NT2/D1 (cell line): ENCODE results near the gene MARCHF9.

ENCODE experiments used
- SUZ12 ChIP-seq: IDR thresholded peaks from 2 replicates; pipeline ENCODE4 v1.6.1; 2011; ENCODE audit not compliant: insufficient read length, insufficient read depth; ENCODE audit errors: extremely low read depth
- YY1 ChIP-seq: IDR thresholded peaks from 2 replicates; pipeline ENCODE4 v1.6.1; 2011; ENCODE audit not compliant: insufficient read length, insufficient read depth

DNA sequence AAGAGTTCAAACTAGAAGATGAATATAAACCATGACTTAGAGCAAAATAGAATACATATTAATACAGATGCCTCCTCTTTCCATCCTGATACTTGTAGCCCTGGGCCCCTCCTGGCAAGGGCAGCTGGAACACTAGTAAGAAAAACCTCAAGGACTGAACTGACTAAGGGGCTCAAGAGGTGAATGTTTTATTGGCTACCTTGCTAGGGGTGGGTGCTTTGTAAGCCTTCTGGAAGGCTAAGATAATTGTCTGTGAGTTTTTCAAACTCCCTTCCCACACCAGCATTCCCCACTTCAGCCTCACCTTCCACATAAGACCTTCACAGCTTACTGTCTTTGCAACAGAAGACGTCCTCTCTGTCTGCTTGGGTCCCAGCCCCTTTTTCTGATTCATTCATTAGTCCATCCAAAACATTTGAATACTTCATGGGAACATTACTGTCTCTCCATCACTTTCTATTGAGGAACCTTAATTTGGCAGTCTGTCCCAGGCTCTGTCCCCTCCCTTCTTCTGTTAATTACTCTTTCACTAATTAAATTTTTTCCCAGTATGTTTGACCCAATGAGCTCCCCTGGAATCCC is 1.1 kb upstream of the MARCHF9 start:
- TF ChIP-seq YY1 (no peak), SUZ12 (no peak)
